ENCODE results near the gene KCTD5. TPM values are rescaled to one million over a fixed set of nuclear protein-coding genes. Genes with fewer than 3 reads are reported as not detected.

The KCTD5 gene
- total RNA-seq, 1 experiment from 2014 or later = 49.4 TPM

DNA sequence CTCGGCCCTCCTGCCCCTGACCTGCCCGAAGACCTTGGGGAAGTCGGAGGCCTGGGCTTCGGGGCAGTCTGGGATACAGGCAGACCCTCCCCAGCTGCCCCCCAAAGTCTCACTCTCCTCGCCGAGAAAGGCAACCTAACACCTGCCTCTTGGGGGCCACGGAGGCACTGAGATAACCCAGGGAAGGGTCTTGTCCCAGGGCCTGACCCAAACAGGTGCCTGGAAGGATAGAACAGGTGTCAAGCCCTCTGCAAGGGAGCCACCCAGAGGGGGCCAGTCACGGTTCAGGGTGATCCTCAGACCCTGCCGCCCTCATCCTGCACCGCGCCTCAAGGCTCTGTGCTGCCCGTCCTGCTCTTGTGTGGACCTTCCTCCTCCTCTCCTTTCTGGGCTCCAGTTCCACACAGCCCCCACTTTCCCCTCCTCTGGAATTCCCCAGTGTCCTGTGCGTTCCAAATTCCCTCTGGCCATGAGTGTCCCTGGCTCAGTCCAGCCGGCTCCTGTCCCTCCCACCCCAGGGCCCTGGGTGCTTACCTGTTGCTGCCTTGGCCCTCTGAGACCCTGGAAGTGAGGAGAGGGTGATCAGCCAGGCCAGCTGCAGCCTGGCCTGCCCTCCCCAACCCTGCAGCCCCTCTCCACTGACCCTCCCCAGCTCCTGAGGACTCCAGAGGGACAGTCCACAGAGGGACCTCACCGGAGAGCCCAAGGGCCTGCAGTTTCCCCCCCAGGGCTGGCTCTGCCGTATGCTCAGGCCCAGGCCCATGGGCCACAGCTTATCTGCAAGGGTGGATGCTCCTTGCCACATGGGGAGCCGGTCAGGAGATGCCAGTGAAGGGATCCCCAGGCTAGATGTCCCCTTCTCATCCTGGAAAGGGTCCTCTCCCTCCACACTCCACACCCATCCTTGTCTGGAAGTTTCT lies 33.9 kb downstream of the KCTD5 start:
- intact Hi-C loops (cut with micrococcal nuclease) = no loop called here
- ChIA-PET POLR2A (interaction anchor here (0.5 to 1.3 kb wide), 2 partner anchors 34 to 232 kb away, joined by 3 read pairs; partner anchors contain the start of gene KCTD5), CTCF (interaction anchor here (0.6 to 0.7 kb wide), 2 partner anchors 19 to 348 kb away, joined by 3 read pairs; no protein-coding TSS in a partner anchor)
- BruUV-seq (replicated peaks) = no TSS peak
- Mint-ChIP-seq H3K27me3 (ENCODE audit: insufficient read depth, unreplicated experiment) (no peaks in the 10 kb centered on the region), H3K36me3 (ENCODE audit: insufficient read depth, unreplicated experiment) (peaks cover 12% of the 10 kb centered on the region), H3K4me3 (ENCODE audit: unreplicated experiment) (no peak overlapping the region), H3K9me3 (ENCODE audit: unreplicated experiment) (no peaks in the 10 kb centered on the region), H3K27ac (ENCODE audit: low read depth, unreplicated experiment) (no peak overlapping the region), H3K4me1 (ENCODE audit: insufficient read depth, unreplicated experiment) (no peaks in the 10 kb centered on the region)
- DNase-seq (ENCODE audit: unreplicated experiment) = no peak
- TF ChIP-seq, protein P1, sequence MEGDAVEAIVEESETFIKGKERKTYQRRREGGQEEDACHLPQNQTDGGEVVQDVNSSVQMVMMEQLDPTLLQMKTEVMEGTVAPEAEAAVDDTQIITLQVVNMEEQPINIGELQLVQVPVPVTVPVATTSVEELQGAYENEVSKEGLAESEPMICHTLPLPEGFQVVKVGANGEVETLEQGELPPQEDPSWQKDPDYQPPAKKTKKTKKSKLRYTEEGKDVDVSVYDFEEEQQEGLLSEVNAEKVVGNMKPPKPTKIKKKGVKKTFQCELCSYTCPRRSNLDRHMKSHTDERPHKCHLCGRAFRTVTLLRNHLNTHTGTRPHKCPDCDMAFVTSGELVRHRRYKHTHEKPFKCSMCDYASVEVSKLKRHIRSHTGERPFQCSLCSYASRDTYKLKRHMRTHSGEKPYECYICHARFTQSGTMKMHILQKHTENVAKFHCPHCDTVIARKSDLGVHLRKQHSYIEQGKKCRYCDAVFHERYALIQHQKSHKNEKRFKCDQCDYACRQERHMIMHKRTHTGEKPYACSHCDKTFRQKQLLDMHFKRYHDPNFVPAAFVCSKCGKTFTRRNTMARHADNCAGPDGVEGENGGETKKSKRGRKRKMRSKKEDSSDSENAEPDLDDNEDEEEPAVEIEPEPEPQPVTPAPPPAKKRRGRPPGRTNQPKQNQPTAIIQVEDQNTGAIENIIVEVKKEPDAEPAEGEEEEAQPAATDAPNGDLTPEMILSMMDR (IDR thresholded peaks at IDR 0.05; ENCODE audit: unreplicated experiment) = no peak

DNA sequence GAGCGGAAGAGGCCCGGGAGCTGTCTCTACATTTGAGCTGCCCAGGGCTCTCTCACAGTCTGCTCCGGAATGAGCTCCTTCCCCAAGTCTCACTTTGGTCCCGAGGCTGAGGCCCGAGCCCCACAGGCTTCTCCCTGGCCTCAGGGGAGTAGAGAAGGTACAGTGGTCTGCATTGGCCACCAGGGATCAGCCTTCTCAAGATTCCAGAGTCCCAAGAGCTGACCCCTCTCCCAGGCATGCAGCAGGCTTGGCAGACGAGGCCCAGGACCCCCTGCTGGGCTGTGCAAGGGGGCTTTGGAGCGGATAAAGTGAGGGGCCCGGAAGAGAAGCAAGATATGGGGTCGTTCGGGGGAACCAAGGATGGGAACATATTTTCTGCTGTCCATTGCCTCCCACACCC lies 34.6 kb downstream of the KCTD5 start:
- no peak for DNase-seq (ENCODE audit: unreplicated experiment)
- H3K27ac Mint-ChIP-seq (ENCODE audit: low read depth, unreplicated experiment) = no peak overlapping the region
- CTCF ChIA-PET = interaction anchor here (0.5 to 0.7 kb wide), 3 partner anchors 18 to 347 kb away, joined by 3 read pairs; no protein-coding TSS in a partner anchor

DNA sequence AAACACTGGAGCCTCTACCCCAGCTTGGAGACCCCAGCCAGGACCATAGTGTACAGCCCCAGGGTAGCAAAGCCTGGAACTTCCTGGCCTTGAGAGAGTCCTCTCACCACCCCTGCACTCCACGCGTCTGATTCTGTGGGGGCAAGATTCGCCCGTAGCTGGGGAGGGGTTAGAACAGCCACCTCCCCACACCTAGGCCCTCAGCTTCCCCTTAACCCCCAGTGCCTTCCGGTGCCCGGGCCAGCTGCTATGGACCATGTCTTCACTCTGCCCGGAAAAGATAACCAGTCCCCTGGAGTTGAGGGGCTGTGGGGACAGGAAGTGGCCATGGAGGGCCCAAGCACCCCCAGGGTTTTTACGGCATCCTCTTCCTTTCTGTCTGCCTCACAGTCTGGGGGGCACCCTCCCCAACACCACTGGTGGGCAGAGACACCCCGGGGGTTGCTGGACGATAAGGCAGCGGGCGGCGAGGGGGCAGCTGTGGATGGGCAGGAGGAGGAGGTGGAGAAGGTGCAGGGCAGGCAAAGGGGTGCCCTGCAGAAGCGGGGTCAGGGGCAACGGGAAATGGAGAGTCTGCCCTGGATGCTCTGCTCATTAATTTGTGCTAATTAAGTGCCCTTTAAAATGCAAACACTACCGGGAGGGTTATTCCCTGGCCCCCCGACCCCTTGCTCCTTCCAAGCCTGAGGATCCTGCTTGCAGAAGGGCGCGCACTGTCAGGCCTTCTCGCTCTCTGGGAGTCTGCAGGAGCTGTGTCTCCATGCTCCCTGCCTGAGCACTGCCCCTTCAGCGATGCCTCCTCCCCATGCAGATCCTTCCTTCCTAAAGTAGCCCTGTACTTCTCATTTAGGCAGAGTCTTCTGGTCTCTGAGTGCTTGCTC lies 35.3 kb downstream of the KCTD5 start:
- H3K4me3 Mint-ChIP-seq (ENCODE audit: unreplicated experiment) = no peak overlapping the region

More for the DNA sequence above, 34.6 kb downstream of the KCTD5 start:
- no TSS peak for BruUV-seq (replicated peaks)
- H3K36me3 Mint-ChIP-seq (ENCODE audit: insufficient read depth, unreplicated experiment) = peaks cover 6% of the 10 kb centered on the region
- TF ChIP-seq, protein P1 (IDR thresholded peaks at IDR 0.05; ENCODE audit: unreplicated experiment) = no peak
- H3K4me3 Mint-ChIP-seq (ENCODE audit: unreplicated experiment) = no peak overlapping the region
- H3K27me3 Mint-ChIP-seq (ENCODE audit: insufficient read depth, unreplicated experiment) = no peaks in the 10 kb centered on the region
- H3K9me3 Mint-ChIP-seq (ENCODE audit: unreplicated experiment) = no peaks in the 10 kb centered on the region
- no peaks in the 10 kb centered on the region for H3K4me1 Mint-ChIP-seq (ENCODE audit: insufficient read depth, unreplicated experiment)
- intact Hi-C loops (cut with micrococcal nuclease) = no loop called here
- POLR2A ChIA-PET = interaction anchor here (0.5 to 1.3 kb wide), 2 partner anchors 35 to 231 kb away, joined by 3 read pairs; partner anchors contain the start of gene KCTD5

More for the DNA sequence above, 35.3 kb downstream of the KCTD5 start:
- Mint-ChIP-seq H3K9me3 (ENCODE audit: unreplicated experiment) (no peaks in the 10 kb centered on the region), H3K4me1 (ENCODE audit: insufficient read depth, unreplicated experiment) (no peaks in the 10 kb centered on the region), H3K36me3 (ENCODE audit: insufficient read depth, unreplicated experiment) (peaks cover 6% of the 10 kb centered on the region), H3K27me3 (ENCODE audit: insufficient read depth, unreplicated experiment) (no peaks in the 10 kb centered on the region), H3K27ac (ENCODE audit: low read depth, unreplicated experiment) (no peak overlapping the region)
- intact Hi-C loops (cut with micrococcal nuclease) = no loop called here
- ChIA-PET CTCF (interaction anchor here (0.5 kb wide), 1 partner anchor 37 kb away, joined by 3 read pairs; no protein-coding TSS in a partner anchor), POLR2A (interaction anchor here (1.3 kb wide), 1 partner anchor 36 kb away, joined by 3 read pairs; the partner anchor contains the start of gene KCTD5)
- DNase-seq (ENCODE audit: unreplicated experiment) = no peak
- TF ChIP-seq, protein P1 (IDR thresholded peaks at IDR 0.05; ENCODE audit: unreplicated experiment) = no peak
- BruUV-seq (replicated peaks) = no TSS peak
